HL-60 (cell line): ENCODE measurements around the gene ZNF280C.

Experiments used
- POLR2AphosphoS5 ChIP-seq: IDR thresholded peaks from 2 replicates; pipeline ENCODE4 v1.6.1; 2012; ENCODE audit warnings: low read depth
- TF ChIP-seq, protein P1 (sequence below): IDR thresholded peaks from one replicate; pipeline ENCODE4 v1.5.1; 2011; ENCODE audit warnings: low read length, control low read depth, inconsistent platforms; ENCODE audit not compliant: insufficient read depth

DNA sequence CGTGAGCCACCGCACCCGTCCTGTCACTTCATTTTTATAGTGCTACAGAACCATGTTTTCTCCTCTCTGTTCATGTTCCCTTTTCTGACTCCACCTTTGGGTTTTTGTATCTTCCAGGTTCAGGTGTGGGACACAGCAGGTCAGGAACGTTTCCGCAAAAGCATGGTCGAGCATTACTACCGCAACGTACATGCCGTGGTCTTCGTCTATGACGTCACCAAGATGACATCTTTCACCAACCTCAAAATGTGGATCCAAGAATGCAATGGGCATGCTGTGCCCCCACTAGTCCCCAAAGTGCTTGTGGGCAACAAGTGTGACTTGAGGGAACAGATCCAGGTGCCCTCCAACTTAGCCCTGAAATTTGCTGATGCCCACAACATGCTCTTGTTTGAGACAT lies 84.5 kb downstream of the ZNF280C start:
- TF ChIP-seq, protein P1, sequence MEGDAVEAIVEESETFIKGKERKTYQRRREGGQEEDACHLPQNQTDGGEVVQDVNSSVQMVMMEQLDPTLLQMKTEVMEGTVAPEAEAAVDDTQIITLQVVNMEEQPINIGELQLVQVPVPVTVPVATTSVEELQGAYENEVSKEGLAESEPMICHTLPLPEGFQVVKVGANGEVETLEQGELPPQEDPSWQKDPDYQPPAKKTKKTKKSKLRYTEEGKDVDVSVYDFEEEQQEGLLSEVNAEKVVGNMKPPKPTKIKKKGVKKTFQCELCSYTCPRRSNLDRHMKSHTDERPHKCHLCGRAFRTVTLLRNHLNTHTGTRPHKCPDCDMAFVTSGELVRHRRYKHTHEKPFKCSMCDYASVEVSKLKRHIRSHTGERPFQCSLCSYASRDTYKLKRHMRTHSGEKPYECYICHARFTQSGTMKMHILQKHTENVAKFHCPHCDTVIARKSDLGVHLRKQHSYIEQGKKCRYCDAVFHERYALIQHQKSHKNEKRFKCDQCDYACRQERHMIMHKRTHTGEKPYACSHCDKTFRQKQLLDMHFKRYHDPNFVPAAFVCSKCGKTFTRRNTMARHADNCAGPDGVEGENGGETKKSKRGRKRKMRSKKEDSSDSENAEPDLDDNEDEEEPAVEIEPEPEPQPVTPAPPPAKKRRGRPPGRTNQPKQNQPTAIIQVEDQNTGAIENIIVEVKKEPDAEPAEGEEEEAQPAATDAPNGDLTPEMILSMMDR = no peak
- TF ChIP-seq POLR2AphosphoS5 = no peak
